Fibroblast of lung (primary cell): ENCODE measurements around the gene FAM187B. TPM values are rescaled to one million over a fixed set of nuclear protein-coding genes. Genes with fewer than 3 reads are reported as not detected.

Experiments used
- DNase-seq, 2 donors: peaks; one replicate each; pipeline versions ENCODE4 v3.0.0 to v3.0.0-alpha.2; 2010; ENCODE audit warnings: low read depth in 2 of 2
- H2AFZ ChIP-seq: 2 replicates; pipeline ENCODE4 v1.5.1; 2012; ENCODE audit warnings: low read length, control low read depth, inconsistent platforms
- H3K27ac ChIP-seq: 2 replicates; pipeline ENCODE4 v1.5.1; 2011; ENCODE audit warnings: low read length, control low read depth; ENCODE audit not compliant: insufficient read depth
- H3K27me3 ChIP-seq: 2 replicates; pipeline ENCODE4 v1.5.1; 2011; ENCODE audit warnings: mild to moderate bottlenecking, low read length; ENCODE audit not compliant: control insufficient read depth, insufficient read depth
- H3K36me3 ChIP-seq: 2 replicates; pipeline ENCODE4 v1.5.1; 2011; ENCODE audit warnings: low read length; ENCODE audit not compliant: control insufficient read depth, insufficient read depth
- H3K4me1 ChIP-seq: 2 replicates; pipeline ENCODE4 v1.5.1; 2011; ENCODE audit warnings: low read length; ENCODE audit not compliant: control insufficient read depth, insufficient read depth; ENCODE audit errors: extremely low read depth
- H3K4me2 ChIP-seq: 2 replicates; pipeline ENCODE4 v1.5.1; 2011; ENCODE audit warnings: low read length, control low read depth; ENCODE audit not compliant: insufficient read depth; ENCODE audit errors: extremely low read depth
- H3K4me3 ChIP-seq, 4 experiments: fragments of 200-600 bp in 1 of 4; sonication (generic) in 1 of 4; replicated peaks in 1 of 4; 2 replicates each; pipeline ENCODE4 v1.5.1; 2011 to 2016; ENCODE audit warnings: low read length in 4 of 4, low read depth in 3 of 4, mild to moderate bottlenecking in 3 of 4, control low read depth in 2 of 4, inconsistent platforms in 1 of 4, mixed read lengths in 1 of 4; ENCODE audit not compliant: insufficient read depth in 1 of 4; ENCODE audit errors: control extremely low read depth in 1 of 4
- H3K79me2 ChIP-seq: 2 replicates; pipeline ENCODE4 v1.5.1; 2012; ENCODE audit warnings: mild to moderate bottlenecking, low read length, inconsistent platforms; ENCODE audit not compliant: control insufficient read depth, insufficient read depth
- H3K9ac ChIP-seq: 2 replicates; pipeline ENCODE4 v1.5.1; 2011; ENCODE audit warnings: mild to moderate bottlenecking, low read length, control low read depth; ENCODE audit not compliant: insufficient read depth
- H3K9me3 ChIP-seq: 2 replicates; pipeline ENCODE4 v1.5.1; 2012; ENCODE audit warnings: low read depth, low read length; ENCODE audit not compliant: control insufficient read depth, insufficient read depth
- H4K20me1 ChIP-seq: 2 replicates; pipeline ENCODE4 v1.5.1; 2011; ENCODE audit warnings: low read length; ENCODE audit not compliant: control insufficient read depth, insufficient read depth; ENCODE audit errors: extremely low read depth
- CTCF ChIP-seq, 2 donors: IDR thresholded peaks in 1 of 2; conservative IDR thresholded peaks in 1 of 2; 1 replicate in 1 of 2; 2 replicates in 1 of 2; pipeline ENCODE4 v1.5.1; 2011 to 2012; ENCODE audit warnings: low read length in 2 of 2, control low read depth in 1 of 2, inconsistent platforms in 1 of 2, low read depth in 1 of 2, mild to moderate bottlenecking in 1 of 2
- EZH2 ChIP-seq: IDR thresholded peaks from 2 replicates; pipeline ENCODE4 v1.5.1; 2012; ENCODE audit warnings: low read length, control low read depth, mild to moderate bottlenecking; ENCODE audit errors: missing control alignments
- polyA plus RNA-seq, 2 donors: library from polyadenylated mRNA; depleted of rRNA in 1 of 2; stranded (reverse) in 1 of 2; unstranded in 1 of 2; fragments of >200 nt; gene quantifications; 2 replicates each; pipeline ENCODE4 v1.2.1, GENCODE V29; 2011 to 2012; ENCODE audit warnings: missing spikeins in 1 of 2
- total RNA-seq: library from RNA; depleted of rRNA; stranded (reverse); fragments of >200 nt; gene quantifications from 2 replicates; pipeline ENCODE4 v1.2.1, GENCODE V29; 2014

The FAM187B gene
- total and polyA plus RNA-seq, 2 donors (not counting 1 experiment from before 2014, with no cell fraction given) = not detected

DNA sequence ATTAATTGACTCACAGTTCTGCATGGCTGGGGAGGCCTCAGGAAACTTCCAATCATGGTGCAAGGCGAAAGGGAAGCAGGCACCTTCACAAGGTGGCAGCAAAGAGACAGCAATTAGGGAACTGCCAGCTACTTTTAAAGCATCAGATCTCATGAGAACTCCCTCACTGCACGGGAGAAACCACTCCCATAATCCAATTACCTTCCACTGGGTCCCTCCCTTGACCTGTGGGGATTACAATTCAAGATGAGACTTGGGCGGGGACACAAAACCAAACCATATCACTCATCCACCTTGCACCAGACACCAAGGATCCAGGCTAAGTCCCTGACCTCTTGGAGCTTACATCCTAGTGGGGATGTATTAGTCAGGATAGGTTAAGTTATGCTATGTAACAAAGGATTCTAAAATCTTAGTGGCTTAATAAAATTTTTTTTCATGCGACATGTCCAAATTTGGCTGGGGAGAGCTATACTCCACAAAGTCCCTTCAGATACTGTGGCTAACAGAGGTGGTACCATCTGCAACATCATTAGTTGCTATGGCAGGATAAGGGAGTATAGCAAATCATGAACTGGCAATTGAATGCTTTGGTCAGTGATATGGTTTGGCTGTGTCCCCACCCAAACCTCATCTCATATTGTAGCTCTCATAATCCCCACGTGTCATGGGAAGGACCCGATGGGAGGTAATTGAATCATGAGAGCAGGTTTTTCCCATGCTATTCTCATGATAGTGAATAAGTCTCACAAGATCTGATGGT is 8.3 kb upstream of the FAM187B start:
- Histone ChIP-seq H3K27me3 (no peaks in the 10 kb centered on the region), H3K4me2 (no peak overlapping the region), H3K36me3 (no peaks in the 10 kb centered on the region), H4K20me1 (no peaks in the 10 kb centered on the region), H3K27ac (no peak overlapping the region), H3K4me1 (no peaks in the 10 kb centered on the region), H3K79me2 (no peaks in the 10 kb centered on the region), H3K4me3 (no peak overlapping the region), H3K9ac (no peak overlapping the region), H3K9me3 (no peaks in the 10 kb centered on the region), H2AFZ (no peak overlapping the region)
- TF ChIP-seq CTCF (conservative IDR thresholded peaks at IDR 0.05 in 1 of 2, IDR thresholded peaks at IDR 0.05 in 1 of 2; ENCODE audit: low read depth in 1 of 2, low read length in 2 of 2) (no peak), EZH2 (no peak)
- no peak for DNase-seq

DNA sequence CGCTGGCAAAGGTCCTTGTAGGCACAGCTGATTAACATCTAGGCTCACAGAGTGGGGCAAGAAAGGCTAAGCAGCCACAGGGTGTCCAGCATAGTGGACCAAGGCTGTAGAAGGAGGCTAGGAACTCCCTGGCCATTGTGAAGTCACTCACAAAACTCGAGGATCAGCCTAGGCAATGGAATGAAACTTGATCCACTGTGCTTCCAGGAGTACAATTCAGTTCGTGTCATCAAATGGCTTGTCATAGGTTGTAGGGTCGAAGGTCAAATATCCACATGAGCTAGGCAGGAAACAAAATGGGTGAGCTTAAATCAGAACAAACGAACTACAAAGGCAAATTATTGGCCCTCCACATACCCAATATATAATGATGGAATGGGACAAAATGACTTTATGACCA is 4.4 kb upstream of the FAM187B start:
- H3K9me3 ChIP-seq = no peaks in the 10 kb centered on the region
- H3K27ac ChIP-seq = no peak overlapping the region
- H3K27me3 ChIP-seq = no peaks in the 10 kb centered on the region

More for the DNA sequence above, 4.4 kb upstream of the FAM187B start:
- DNase-seq = no peak
- no peak overlapping the region for H2AFZ ChIP-seq
- H3K4me1 ChIP-seq = no peaks in the 10 kb centered on the region
- H4K20me1 ChIP-seq = no peaks in the 10 kb centered on the region
- no peaks in the 10 kb centered on the region for H3K36me3 ChIP-seq
- no peak overlapping the region for H3K4me3 ChIP-seq
- H3K4me2 ChIP-seq = no peak overlapping the region
- TF ChIP-seq EZH2 = no peak
- TF ChIP-seq CTCF (conservative IDR thresholded peaks at IDR 0.05 in 1 of 2, IDR thresholded peaks at IDR 0.05 in 1 of 2; ENCODE audit: low read depth in 1 of 2, low read length in 2 of 2) = no peak
- H3K79me2 ChIP-seq = no peaks in the 10 kb centered on the region
- H3K9ac ChIP-seq = no peak overlapping the region
